T-helper 22 cell (primary cell): ENCODE data around the gene GLP1R.

ENCODE experiments used
- DNase-seq: peaks from one replicate; pipeline ENCODE4 v3.0.0-alpha.2; 2020; ENCODE audit warnings: low read depth

The GLP1R gene

DNA sequence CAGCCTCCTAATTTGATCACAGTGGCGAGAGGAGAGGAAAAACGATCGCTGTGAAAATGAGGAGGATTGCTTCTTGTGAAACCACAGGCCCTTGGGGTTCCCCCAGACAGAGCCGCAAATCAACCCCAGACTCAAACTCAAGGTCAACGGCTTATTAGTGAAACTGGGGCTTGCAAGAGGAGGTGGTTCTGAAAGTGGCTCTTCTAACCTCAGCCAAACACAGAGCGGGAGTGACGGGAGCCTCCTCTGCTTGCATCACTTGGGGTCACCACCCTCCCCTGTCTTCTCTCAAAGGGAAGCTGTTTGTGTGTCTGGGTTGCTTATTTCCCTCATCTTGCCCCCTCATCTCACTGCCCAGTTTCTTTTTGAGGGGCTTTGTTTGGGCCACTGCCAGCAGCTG lies 37.7 kb downstream of the GLP1R start:
- no peak for DNase-seq

DNA sequence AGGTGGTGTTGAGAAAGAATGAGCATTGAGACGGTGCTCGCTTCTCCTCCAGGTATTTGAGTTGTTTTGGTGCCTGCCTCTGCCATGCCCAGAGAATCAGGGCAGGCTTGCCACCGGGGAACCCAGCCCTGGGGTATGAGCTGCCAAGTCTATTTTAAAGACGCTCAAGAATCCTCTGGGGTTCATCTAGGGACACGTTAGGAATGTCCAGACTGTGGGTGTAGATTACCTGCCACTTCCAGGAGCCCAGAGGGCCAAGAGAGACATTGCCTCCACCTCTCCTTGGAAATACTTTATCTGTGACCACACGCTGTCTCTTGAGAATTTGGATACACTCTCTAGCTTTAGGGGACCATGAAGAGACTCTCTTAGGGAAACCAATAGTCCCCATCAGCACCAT lies 38.1 kb downstream of the GLP1R start:
- DNase-seq: no peak

DNA sequence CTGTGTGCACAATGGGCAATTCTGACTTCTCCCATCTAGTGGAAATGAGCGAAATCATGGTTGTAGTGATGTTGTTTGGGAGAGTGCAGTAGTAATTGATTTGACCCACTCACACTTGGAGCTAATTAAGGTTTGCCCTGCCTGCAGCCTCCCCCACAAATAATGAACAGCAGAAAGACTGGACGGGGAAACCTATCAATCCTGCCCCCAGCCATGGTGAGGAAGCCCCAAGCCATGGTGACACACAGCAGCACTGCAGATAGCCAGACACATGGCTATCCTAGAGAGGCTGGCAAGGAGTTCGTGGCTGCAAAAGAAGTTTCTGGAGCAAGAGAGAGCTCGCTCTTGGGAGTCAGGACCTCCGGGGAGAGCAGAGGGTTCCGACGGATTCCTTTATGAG lies 38.6 kb downstream of the GLP1R start:
- no peak for DNase-seq

DNA sequence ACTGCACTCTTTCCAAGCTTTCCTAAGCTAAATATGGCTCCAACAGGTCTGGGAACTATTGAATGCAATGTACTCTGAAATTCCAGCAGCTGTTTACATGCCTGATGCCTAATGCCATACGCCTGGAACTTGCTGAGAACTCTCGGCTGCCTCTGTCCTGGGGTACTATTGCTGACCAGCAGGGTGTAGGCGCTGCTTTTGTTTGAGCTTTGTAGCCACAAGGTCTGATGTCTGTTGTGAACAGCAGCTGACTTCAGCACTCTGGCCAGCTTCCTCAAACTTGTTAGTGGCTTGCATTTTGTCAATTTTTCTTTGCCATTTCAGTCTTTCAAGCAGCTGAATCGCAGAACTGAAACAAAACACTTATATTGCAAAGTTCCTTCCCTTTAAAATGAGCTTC lies 39.8 kb downstream of the GLP1R start:
- DNase-seq: no peak

DNA sequence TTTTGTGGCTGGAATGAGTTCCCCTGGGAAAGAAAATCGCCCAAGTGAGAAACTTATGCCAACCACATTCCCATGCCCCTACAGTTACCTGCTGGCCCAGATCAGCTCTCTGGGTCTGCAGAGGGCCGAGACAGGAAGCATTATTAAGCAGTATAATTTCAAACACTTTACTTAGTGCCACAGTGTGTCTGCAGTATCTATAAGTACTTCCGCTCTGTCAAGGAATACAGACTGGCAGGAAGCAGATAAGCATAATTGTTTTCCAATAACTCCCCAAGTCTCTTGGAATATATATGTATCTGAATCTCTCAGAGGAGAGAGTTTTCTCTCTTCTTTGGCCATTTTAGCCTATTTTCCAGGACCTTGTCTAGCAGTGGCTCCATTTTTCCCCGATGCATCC lies 41.5 kb downstream of the GLP1R start:
- no peak for DNase-seq

DNA sequence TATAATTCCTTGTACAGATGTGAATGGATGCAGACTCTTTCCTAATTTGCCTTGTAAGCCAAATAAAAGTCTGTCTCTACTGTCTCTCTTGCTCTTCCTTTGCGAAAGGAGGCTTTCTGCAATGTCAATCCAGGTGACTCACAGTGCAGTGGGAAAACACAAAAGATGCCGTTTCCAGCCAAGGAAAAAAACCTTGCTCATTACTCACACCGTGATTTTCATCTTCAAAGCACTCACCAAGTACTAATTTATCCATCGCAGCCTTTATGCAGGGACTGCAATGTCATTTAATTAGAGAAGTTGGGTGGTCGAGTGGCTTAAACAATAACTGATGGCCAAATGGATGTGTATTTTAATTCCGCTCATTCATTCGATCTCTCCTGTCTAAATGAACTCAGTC lies 42.6 kb downstream of the GLP1R start:
- no peak for DNase-seq

- DNase-seq: no peak
These were observed 43.5 kb downstream of the GLP1R start for GRCh38 chr6:39092124-39092523.

DNA sequence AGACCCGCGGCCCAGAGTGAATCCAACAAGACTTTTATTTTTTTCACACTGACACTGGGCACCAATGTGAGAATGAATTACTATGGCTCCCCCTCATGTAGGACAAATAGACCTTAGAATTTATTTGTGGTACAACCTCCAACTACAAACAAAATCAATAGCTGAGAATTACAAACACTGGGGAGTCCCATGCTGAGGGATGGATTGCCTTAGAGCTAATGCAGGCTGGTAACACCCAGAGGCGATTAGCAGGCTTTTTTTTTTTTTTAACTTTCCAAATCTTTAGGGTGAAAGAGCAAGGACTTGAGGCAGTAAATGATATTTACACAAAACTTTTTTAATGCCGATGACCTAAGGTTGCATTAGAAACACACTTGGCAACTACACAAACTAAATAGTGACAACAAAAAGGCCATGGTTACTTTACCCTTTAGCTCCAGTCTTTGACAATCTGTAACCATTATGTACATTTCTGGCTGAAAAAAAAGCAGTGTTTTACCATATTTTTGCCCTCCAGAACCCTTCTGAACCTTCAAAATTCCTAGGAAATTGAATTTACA lies 44.6 kb downstream of the GLP1R start:
- no peak for DNase-seq

- DNase-seq: no peak
These were observed 47.0 kb downstream of the GLP1R start for GRCh38 chr6:39095578-39095977.

DNA sequence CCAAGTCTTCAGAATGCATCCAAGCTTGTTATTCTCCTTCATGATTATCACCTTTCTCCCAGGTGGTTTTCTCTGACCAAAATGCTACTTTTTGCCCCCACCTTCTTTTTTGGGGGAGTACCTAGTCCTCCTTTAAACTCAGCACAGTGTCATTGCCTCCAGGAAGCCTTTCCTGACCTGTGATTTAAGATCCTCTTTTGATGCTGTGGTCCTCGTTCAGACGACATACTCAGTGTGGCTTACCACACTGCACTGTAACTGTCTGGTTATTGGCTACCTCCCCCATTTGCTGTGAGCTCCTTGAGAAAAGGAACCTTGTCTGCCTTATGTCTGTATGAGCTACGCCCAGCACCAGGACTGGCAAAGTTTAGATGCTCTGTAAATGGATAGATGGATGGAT lies 51.8 kb downstream of the GLP1R start:
- DNase-seq: no peak

DNA sequence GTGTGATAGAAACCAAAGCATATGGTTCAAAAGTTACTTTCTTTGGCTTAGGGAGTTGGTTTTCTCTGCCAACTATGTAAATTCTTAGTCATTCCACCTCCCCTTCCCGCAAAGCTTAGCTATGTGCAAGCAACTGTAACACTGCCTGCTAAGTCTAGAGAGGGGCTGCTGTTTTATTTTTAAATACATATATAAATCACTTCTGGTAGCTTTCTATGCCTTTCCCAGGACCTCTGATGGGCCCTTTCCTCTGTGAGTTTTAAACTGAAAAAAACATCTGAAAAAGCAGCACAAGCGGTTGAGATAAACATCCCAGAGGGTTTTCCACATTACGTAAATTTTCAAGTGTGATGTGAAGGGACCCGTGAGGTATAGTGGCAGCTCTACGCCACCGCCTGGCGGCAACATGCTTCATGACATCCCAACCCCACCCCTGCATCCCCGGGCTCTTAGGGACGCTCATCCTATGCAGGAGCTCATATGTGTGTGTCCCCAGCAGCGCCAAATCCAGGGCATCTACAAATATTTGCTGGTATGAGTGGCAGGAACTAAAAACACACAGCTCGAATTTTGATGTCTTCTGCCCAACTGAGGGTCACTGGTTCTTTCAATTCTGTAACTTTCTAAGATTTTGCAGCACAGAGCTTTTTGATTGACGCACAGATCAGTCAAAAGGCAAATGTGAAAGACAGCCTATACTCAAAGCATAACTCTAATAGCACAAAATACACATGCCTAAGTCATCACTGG lies 53.7 kb downstream of the GLP1R start:
- DNase-seq: no peak

DNA sequence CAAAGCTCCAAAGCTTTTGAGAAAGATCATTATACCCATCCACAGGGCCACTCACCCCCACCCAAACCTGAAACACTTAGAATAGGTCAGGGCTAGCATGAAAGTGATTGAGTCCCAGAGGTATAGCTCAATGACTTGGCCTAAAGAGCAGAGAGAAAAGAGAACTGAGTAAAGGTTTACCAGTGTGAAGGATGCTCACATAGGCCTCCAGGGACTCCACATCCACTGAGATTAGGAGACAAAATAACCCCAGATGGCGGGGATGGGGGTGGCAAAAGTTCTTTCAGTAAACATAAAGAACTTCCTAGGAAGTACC lies 54.2 kb downstream of the GLP1R start:
- DNase-seq: no peak

- no peak for DNase-seq
These were observed 55.9 kb downstream of the GLP1R start for GRCh38 chr6:39104528-39104927.

GRCh38 chr6:39107034-39107433 lies 58.5 kb downstream of the GLP1R start:
- no peak for DNase-seq

- no peak for DNase-seq
These were observed 59.1 kb downstream of the GLP1R start for GRCh38 chr6:39107641-39108040.

GRCh38 chr6:39108041-39108839 lies 59.7 kb downstream of the GLP1R start:
- no peak for DNase-seq

GRCh38 chr6:39111280-39111679 lies 62.7 kb downstream of the GLP1R start:
- DNase-seq: no peak

- DNase-seq: no peak
These were observed 65.2 kb downstream of the GLP1R start for GRCh38 chr6:39113788-39114187.

GRCh38 chr6:39114388-39114703 lies 65.8 kb downstream of the GLP1R start:
- no peak for DNase-seq

DNA sequence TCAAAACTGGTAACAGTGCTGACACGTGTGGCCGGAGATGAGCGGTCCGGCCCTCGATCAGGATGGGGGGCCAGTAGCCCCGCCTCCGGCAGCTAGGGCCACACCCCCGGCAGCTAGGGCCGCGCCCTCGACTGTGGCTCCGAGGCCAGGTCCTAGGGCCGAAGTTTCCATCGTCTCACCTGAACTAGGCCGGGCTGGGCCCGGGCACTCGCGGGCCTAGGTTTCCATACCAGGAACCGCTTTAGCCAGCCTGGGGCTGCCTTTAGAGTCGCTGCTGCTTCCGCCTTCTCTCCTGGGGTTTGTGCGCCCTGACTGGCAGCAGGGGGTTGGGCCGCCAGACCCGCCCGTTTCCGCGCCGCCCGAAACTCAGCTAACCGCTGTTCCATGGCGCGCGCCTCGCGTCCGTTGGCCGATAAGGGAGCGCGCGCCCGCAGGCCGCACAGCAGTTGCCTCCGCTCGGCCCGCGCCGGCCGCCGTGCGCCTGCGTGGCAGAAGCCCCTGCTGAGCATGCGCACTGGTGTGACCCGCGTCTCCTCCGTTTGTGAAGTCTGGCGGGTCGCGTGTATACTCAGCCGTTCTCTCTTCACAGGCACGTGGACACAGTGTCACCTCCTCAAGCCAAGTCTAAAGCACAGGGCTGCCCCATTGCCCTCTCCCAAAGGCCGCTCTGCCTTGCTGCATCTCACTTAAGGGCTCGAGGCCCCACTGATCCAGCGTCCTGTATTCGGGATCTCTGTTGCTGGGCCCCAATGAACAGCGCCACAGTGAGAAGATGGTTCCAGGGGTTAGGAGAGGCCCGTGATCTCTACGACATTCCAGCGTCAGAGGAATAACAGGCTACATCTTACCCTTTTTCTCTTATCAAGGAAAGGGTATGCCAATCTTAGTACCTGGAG lies 66.4 kb downstream of the GLP1R start, which contains the start of gene SAYSD1:
Gene SAYSD1, minus strand, starts transcription at position 483 of the 896 bp plus-strand sequence. Its CDS starts 97 bp downstream, at position 386.
- DNase-seq: peak; percentile 80

GRCh38 chr6:39118921-39119320 lies 70.3 kb downstream of the GLP1R start:
- DNase-seq: no peak

DNA sequence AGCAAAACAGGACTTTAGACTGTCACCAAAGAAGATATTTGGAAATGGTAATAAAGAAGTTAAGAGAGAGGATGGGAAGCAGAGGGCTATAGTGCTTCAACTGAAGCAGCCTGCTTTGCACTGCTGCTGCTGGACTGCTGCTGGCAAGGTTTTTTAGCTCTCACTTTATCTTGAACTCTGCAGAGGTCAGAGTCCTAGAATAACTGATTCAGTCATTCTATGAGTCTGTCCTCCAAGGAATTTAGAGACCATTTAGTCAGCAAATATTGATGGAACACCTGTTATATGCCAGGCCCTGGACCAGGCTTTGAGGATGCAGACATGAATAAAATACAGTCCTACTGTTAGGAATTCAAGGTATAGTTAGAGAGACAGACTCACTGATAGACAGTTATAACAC lies 75.5 kb downstream of the GLP1R start:
- DNase-seq: no peak

GRCh38 chr6:39128106-39128505 lies 79.5 kb downstream of the GLP1R start:
- no peak for DNase-seq
